Activated naive CD8-positive, alpha-beta T cell treated with anti-CD3 and anti-CD28 coated beads, Interleukin-2, amount 50 U/mL, for 24 hours (primary cell): ENCODE measurements around the gene SLC38A4.
A peak's percentile ranks its signal among the peaks of the same experiment; 100 is the strongest.

ENCODE experiments used
- ATAC-seq: fragments of 150-1000 bp; cut with Tn5 transposase; one replicate; pipeline ENCODE4 v1.10.0; 2021
- DNase-seq: peaks from one replicate; pipeline ENCODE4 v3.0.0; 2021
- H3K27ac Mint-ChIP-seq: one replicate; pipeline ENCODE4 v1.8.0; 2021; ENCODE audit warnings: mild to moderate bottlenecking, mixed read lengths
- H3K27me3 Mint-ChIP-seq: one replicate; pipeline ENCODE4 v1.8.0; 2021; ENCODE audit warnings: mixed read lengths
- H3K36me3 Mint-ChIP-seq: one replicate; pipeline ENCODE4 v1.8.0; 2021; ENCODE audit warnings: low read depth, mixed read lengths
- H3K4me1 Mint-ChIP-seq: one replicate; pipeline ENCODE4 v1.8.0; 2021; ENCODE audit warnings: mixed read lengths
- H3K4me3 Mint-ChIP-seq: one replicate; pipeline ENCODE4 v1.8.0; 2021; ENCODE audit warnings: mild to moderate bottlenecking, moderate library complexity, mixed read lengths
- H3K9me3 Mint-ChIP-seq: one replicate; pipeline ENCODE4 v1.8.0; 2021; ENCODE audit warnings: mixed read lengths

SLC38A4 gene

GRCh38 chr12:46798648-46799047 is 27.1 kb downstream of the SLC38A4 start:
- Mint-ChIP-seq H3K36me3 (no peaks in the 10 kb centered on the region), H3K4me3 (no peak overlapping the region), H3K9me3 (no peaks in the 10 kb centered on the region), H3K4me1 (no peaks in the 10 kb centered on the region), H3K27ac (no peak overlapping the region), H3K27me3 (peaks cover 4% of the 10 kb centered on the region)
- DNase-seq: no peak
- ATAC-seq: no peak

GRCh38 chr12:46798056-46798455 is 27.7 kb downstream of the SLC38A4 start:
- no peaks in the 10 kb centered on the region for H3K4me1 Mint-ChIP-seq
- DNase-seq (no peak), ATAC-seq (no peak)
- no peaks in the 10 kb centered on the region for H3K36me3 Mint-ChIP-seq
- H3K9me3 Mint-ChIP-seq: no peaks in the 10 kb centered on the region
- no peak overlapping the region for H3K27ac Mint-ChIP-seq
- peaks cover 4% of the 10 kb centered on the region for H3K27me3 Mint-ChIP-seq
- no peak overlapping the region for H3K4me3 Mint-ChIP-seq

DNA sequence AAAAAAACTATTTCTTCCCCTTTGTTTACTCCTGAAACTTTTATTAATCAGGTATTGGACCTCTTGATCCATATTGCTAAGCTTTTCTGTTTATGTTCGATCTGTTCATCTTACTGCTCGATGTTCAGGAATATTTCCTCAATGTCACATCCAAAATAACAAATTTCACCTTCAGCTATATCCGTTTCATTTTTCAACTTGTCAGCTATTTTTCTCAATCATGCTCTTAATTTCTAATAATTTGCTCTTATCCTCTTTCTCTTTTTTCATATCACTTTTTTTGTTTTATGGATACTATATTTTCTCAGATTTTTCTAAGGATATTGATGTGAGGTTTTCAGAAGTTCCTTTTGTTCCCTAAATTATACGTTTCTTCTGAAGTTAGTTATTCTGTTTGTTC is 29.8 kb downstream of the SLC38A4 start:
- H3K4me3 Mint-ChIP-seq: no peak overlapping the region
- ATAC-seq (no peak), DNase-seq (no peak)
- H3K4me1 Mint-ChIP-seq: no peaks in the 10 kb centered on the region
- H3K27ac Mint-ChIP-seq: no peak overlapping the region
- H3K9me3 Mint-ChIP-seq: no peaks in the 10 kb centered on the region
- H3K27me3 Mint-ChIP-seq: peaks cover 4% of the 10 kb centered on the region
- H3K36me3 Mint-ChIP-seq: no peaks in the 10 kb centered on the region

GRCh38 chr12:46794593-46795190 is 31.1 kb downstream of the SLC38A4 start:
- Mint-ChIP-seq H3K36me3 (no peaks in the 10 kb centered on the region), H3K27me3 (peaks cover 4% of the 10 kb centered on the region), H3K27ac (no peak overlapping the region), H3K9me3 (no peaks in the 10 kb centered on the region), H3K4me1 (no peaks in the 10 kb centered on the region), H3K4me3 (no peak overlapping the region)
- peak; percentile 20 for ATAC-seq
- no peak for DNase-seq

- no peaks in the 10 kb centered on the region for H3K36me3 Mint-ChIP-seq
- no peak for DNase-seq
- H3K27ac Mint-ChIP-seq: no peak overlapping the region
- no peak overlapping the region for H3K4me3 Mint-ChIP-seq
- peaks cover 5% of the 10 kb centered on the region for H3K4me1 Mint-ChIP-seq
- H3K27me3 Mint-ChIP-seq: peaks cover 4% of the 10 kb centered on the region
- H3K9me3 Mint-ChIP-seq: no peaks in the 10 kb centered on the region
- ATAC-seq: no peak
Observed at GRCh38 chr12:46792925-46793324, 32.9 kb downstream of the SLC38A4 start.

DNA sequence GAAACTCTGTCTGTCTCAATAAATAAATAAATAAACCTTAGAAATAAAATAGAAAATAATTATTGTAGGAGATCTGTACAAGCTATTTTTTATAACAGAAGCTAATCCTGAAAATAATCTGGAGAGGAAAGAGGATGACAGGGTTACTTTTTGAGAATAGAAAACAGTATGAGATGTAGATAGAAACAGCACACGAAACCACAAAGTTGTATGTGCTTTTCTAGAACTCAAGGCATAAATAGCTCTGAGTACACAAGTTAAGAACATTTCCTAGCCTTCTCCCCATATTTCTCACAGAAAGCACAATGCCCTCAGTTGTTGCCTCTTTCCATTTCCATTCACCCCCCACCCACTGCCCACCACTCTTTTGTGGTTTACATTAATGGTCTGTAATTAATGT is 35.7 kb downstream of the SLC38A4 start:
- no peaks in the 10 kb centered on the region for H3K27me3 Mint-ChIP-seq
- no peak for DNase-seq
- ATAC-seq: no peak
- no peak overlapping the region for H3K4me3 Mint-ChIP-seq
- H3K9me3 Mint-ChIP-seq: no peaks in the 10 kb centered on the region
- no peak overlapping the region for H3K27ac Mint-ChIP-seq
- no peaks in the 10 kb centered on the region for H3K36me3 Mint-ChIP-seq
- peaks cover 5% of the 10 kb centered on the region for H3K4me1 Mint-ChIP-seq

DNA sequence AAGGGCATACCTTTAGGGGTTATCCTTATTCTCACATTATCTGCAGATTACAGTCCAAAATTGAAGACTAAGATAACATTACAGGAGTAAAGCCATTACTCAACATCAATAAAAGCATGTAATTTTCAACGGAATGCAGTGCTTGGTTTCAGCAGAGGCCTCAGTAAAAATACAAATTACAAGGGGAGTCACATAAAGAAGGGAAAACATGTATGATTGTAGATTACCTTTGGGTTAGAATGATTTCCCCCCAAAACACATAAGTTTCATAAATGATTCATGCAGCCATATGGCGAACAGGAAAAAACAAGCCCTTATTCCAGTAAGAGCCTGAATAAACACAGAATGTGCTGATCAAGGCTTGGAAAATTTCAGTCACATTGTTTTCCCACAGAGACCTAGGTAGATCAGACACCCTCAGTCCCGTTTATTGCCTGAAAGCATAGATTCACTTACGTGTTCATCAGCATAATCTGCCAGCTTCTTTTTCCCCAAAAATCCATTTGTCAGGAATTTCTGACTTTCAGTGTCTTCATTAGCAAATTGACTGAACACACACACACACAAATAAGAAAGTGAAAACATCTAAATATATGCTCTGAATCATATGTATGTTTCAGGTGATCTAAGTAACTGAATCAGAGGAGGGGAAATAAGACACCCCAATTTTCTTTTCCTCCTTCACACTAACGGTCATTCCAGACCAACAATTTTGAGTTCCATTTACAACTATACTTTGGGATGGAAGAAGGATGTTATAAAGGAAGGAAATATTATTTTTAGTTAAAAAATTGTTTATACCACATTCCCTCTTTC is 37.5 kb downstream of the SLC38A4 start:
- Mint-ChIP-seq H3K27ac (no peak overlapping the region), H3K4me3 (no peak overlapping the region), H3K9me3 (no peaks in the 10 kb centered on the region), H3K36me3 (no peaks in the 10 kb centered on the region), H3K27me3 (peaks cover 4% of the 10 kb centered on the region), H3K4me1 (peaks cover 5% of the 10 kb centered on the region)
- no peak for DNase-seq
- ATAC-seq: no peak

- no peak overlapping the region for H3K27ac Mint-ChIP-seq
- H3K36me3 Mint-ChIP-seq: no peaks in the 10 kb centered on the region
- H3K4me3 Mint-ChIP-seq: no peak overlapping the region
- H3K4me1 Mint-ChIP-seq: peaks cover 5% of the 10 kb centered on the region
- H3K9me3 Mint-ChIP-seq: no peaks in the 10 kb centered on the region
- DNase-seq: no peak
- H3K27me3 Mint-ChIP-seq: peaks cover 4% of the 10 kb centered on the region
- no peak for ATAC-seq
Observed at GRCh38 chr12:46787496-46788055, 38.2 kb downstream of the SLC38A4 start.

DNA sequence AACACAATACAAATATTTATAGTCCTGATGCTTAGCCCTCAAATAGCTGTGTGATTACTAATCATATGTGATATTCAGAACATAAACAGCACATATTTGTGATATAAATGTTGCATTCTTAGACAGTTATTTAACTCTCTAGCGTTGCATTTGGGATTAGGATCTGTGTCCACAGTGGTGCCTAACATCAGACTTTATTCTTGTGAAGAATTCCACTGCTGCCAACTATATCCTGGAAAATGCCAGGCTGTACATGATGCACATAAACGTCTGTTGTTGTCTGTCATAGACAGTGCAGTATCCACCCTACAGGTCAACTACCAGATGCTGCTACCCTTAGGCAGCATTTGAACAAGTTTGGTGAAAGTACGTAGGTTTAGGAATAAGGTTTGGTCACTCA is 39.0 kb downstream of the SLC38A4 start:
- no peak for DNase-seq
- no peak for ATAC-seq
- no peaks in the 10 kb centered on the region for H3K36me3 Mint-ChIP-seq
- peaks cover 5% of the 10 kb centered on the region for H3K4me1 Mint-ChIP-seq
- H3K27ac Mint-ChIP-seq: no peak overlapping the region
- H3K9me3 Mint-ChIP-seq: no peaks in the 10 kb centered on the region
- H3K4me3 Mint-ChIP-seq: no peak overlapping the region
- peaks cover 4% of the 10 kb centered on the region for H3K27me3 Mint-ChIP-seq

- Mint-ChIP-seq H3K36me3 (no peaks in the 10 kb centered on the region), H3K9me3 (no peaks in the 10 kb centered on the region), H3K27ac (no peak overlapping the region), H3K4me3 (no peak overlapping the region), H3K4me1 (peaks cover 5% of the 10 kb centered on the region), H3K27me3 (peaks cover 7% of the 10 kb centered on the region)
- ATAC-seq (no peak), DNase-seq (no peak)
Observed at GRCh38 chr12:46785382-46785781, 40.4 kb downstream of the SLC38A4 start.

- ATAC-seq (no peak), DNase-seq (no peak)
- no peak overlapping the region for H3K27ac Mint-ChIP-seq
- peaks cover 5% of the 10 kb centered on the region for H3K4me1 Mint-ChIP-seq
- no peaks in the 10 kb centered on the region for H3K36me3 Mint-ChIP-seq
- no peaks in the 10 kb centered on the region for H3K9me3 Mint-ChIP-seq
- no peak overlapping the region for H3K4me3 Mint-ChIP-seq
- H3K27me3 Mint-ChIP-seq: peaks cover 8% of the 10 kb centered on the region
Observed at GRCh38 chr12:46783871-46784270, 41.9 kb downstream of the SLC38A4 start.

GRCh38 chr12:46779879-46780278 is 45.9 kb downstream of the SLC38A4 start:
- ATAC-seq (no peak), DNase-seq (no peak)
- Mint-ChIP-seq H3K36me3 (no peaks in the 10 kb centered on the region), H3K9me3 (no peaks in the 10 kb centered on the region), H3K27ac (no peak overlapping the region), H3K27me3 (peaks cover 8% of the 10 kb centered on the region), H3K4me1 (no peaks in the 10 kb centered on the region), H3K4me3 (no peak overlapping the region)

DNA sequence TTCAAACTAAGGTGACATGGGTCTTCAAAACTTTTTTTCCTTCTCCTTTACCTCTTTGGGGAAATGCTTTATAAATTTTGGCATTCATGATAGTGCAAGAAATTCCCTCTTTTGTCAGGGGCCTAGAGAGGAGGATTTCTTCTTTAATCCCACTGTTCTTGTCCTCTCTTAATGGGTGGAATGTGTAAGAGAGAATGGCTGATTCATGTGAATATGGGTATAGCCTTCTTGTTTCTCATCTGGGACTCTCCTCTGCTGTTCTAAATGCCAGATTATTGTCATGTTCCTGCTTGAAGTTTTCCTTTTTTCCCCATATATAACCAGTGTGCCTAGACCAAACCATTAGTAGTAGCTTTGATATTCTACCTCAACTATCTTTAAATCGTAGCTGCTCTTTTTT is 46.7 kb downstream of the SLC38A4 start:
- H3K4me3 Mint-ChIP-seq: no peak overlapping the region
- no peak for DNase-seq

DNA sequence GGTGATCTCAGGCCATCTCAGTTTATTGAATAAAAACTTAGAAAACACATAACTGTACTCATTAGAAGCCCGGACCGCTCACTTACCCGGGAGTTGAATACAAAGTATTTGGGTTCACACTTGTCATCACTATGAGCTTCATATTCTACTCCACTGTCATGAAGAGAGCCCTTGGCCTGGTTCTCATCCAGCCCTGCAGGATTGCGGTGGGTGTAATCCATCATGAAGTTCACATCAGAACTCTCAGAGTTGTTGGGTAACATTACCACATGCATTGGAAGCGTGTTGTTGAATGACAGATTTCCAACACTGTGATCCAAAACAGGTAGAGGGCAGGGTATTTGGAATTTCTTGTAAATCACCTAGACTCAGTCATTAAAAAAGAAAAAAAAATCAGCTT is 47.4 kb downstream of the SLC38A4 start:
- H3K27ac Mint-ChIP-seq: no peak overlapping the region
- H3K9me3 Mint-ChIP-seq: no peaks in the 10 kb centered on the region
- no peak for ATAC-seq
- DNase-seq: no peak
- no peaks in the 10 kb centered on the region for H3K4me1 Mint-ChIP-seq
- no peaks in the 10 kb centered on the region for H3K36me3 Mint-ChIP-seq
- no peak overlapping the region for H3K4me3 Mint-ChIP-seq
- H3K27me3 Mint-ChIP-seq: peaks cover 5% of the 10 kb centered on the region

More for the DNA sequence above, 46.7 kb downstream of the SLC38A4 start:
- Mint-ChIP-seq H3K27ac (no peak overlapping the region), H3K27me3 (peaks cover 8% of the 10 kb centered on the region), H3K4me1 (no peaks in the 10 kb centered on the region), H3K36me3 (no peaks in the 10 kb centered on the region), H3K9me3 (no peaks in the 10 kb centered on the region)
- ATAC-seq: no peak

- Mint-ChIP-seq H3K4me3 (no peak overlapping the region), H3K36me3 (no peaks in the 10 kb centered on the region), H3K9me3 (no peaks in the 10 kb centered on the region), H3K4me1 (no peaks in the 10 kb centered on the region), H3K27ac (no peak overlapping the region), H3K27me3 (peaks cover 4% of the 10 kb centered on the region)
- ATAC-seq (no peak), DNase-seq (no peak)
Observed at GRCh38 chr12:46777587-46777986, 48.2 kb downstream of the SLC38A4 start.
